Fibroblast of lung (primary cell): ENCODE measurements around the gene TACSTD2. TPM values are rescaled to one million over a fixed set of nuclear protein-coding genes. Genes with fewer than 3 reads are reported as not detected.
"Not testable (repeated sequence)": the region's sequence is repeated elsewhere in the genome, so short reads cannot be mapped to it uniquely, and the experiment has no call there.

Experiments used
- DNase-seq, 2 donors: peaks; one replicate each; pipeline versions ENCODE4 v3.0.0 to v3.0.0-alpha.2; 2010; ENCODE audit warnings: low read depth in 2 of 2
- H2AFZ ChIP-seq: 2 replicates; pipeline ENCODE4 v1.5.1; 2012; ENCODE audit warnings: low read length, control low read depth, inconsistent platforms
- H3K27ac ChIP-seq: 2 replicates; pipeline ENCODE4 v1.5.1; 2011; ENCODE audit warnings: low read length, control low read depth; ENCODE audit not compliant: insufficient read depth
- H3K27me3 ChIP-seq: 2 replicates; pipeline ENCODE4 v1.5.1; 2011; ENCODE audit warnings: mild to moderate bottlenecking, low read length; ENCODE audit not compliant: control insufficient read depth, insufficient read depth
- H3K36me3 ChIP-seq: 2 replicates; pipeline ENCODE4 v1.5.1; 2011; ENCODE audit warnings: low read length; ENCODE audit not compliant: control insufficient read depth, insufficient read depth
- H3K4me1 ChIP-seq: 2 replicates; pipeline ENCODE4 v1.5.1; 2011; ENCODE audit warnings: low read length; ENCODE audit not compliant: control insufficient read depth, insufficient read depth; ENCODE audit errors: extremely low read depth
- H3K4me2 ChIP-seq: 2 replicates; pipeline ENCODE4 v1.5.1; 2011; ENCODE audit warnings: low read length, control low read depth; ENCODE audit not compliant: insufficient read depth; ENCODE audit errors: extremely low read depth
- H3K4me3 ChIP-seq, 4 experiments: fragments of 200-600 bp in 1 of 4; sonication (generic) in 1 of 4; replicated peaks in 1 of 4; 2 replicates each; pipeline ENCODE4 v1.5.1; 2011 to 2016; ENCODE audit warnings: low read length in 4 of 4, low read depth in 3 of 4, mild to moderate bottlenecking in 3 of 4, control low read depth in 2 of 4, inconsistent platforms in 1 of 4, mixed read lengths in 1 of 4; ENCODE audit not compliant: insufficient read depth in 1 of 4; ENCODE audit errors: control extremely low read depth in 1 of 4
- H3K79me2 ChIP-seq: 2 replicates; pipeline ENCODE4 v1.5.1; 2012; ENCODE audit warnings: mild to moderate bottlenecking, low read length, inconsistent platforms; ENCODE audit not compliant: control insufficient read depth, insufficient read depth
- H3K9ac ChIP-seq: 2 replicates; pipeline ENCODE4 v1.5.1; 2011; ENCODE audit warnings: mild to moderate bottlenecking, low read length, control low read depth; ENCODE audit not compliant: insufficient read depth
- H3K9me3 ChIP-seq: 2 replicates; pipeline ENCODE4 v1.5.1; 2012; ENCODE audit warnings: low read depth, low read length; ENCODE audit not compliant: control insufficient read depth, insufficient read depth
- H4K20me1 ChIP-seq: 2 replicates; pipeline ENCODE4 v1.5.1; 2011; ENCODE audit warnings: low read length; ENCODE audit not compliant: control insufficient read depth, insufficient read depth; ENCODE audit errors: extremely low read depth
- EZH2 ChIP-seq: IDR thresholded peaks from 2 replicates; pipeline ENCODE4 v1.5.1; 2012; ENCODE audit warnings: low read length, control low read depth, mild to moderate bottlenecking; ENCODE audit errors: missing control alignments
- polyA plus RNA-seq, 2 donors: library from polyadenylated mRNA; depleted of rRNA in 1 of 2; stranded (reverse) in 1 of 2; unstranded in 1 of 2; fragments of >200 nt; gene quantifications; 2 replicates each; pipeline ENCODE4 v1.2.1, GENCODE V29; 2011 to 2012; ENCODE audit warnings: missing spikeins in 1 of 2
- total RNA-seq: library from RNA; depleted of rRNA; stranded (reverse); fragments of >200 nt; gene quantifications from 2 replicates; pipeline ENCODE4 v1.2.1, GENCODE V29; 2014
- TF ChIP-seq, protein P1 (sequence below), 2 donors: IDR thresholded peaks in 1 of 2; conservative IDR thresholded peaks in 1 of 2; 1 replicate in 1 of 2; 2 replicates in 1 of 2; pipeline ENCODE4 v1.5.1; 2011 to 2012; ENCODE audit warnings: low read length in 2 of 2, control low read depth in 1 of 2, inconsistent platforms in 1 of 2, low read depth in 1 of 2, mild to moderate bottlenecking in 1 of 2

The TACSTD2 gene
- total and polyA plus RNA-seq, 2 donors (not counting 1 experiment from before 2014, with no cell fraction given), result 0.17 to 0.22 TPM

DNA sequence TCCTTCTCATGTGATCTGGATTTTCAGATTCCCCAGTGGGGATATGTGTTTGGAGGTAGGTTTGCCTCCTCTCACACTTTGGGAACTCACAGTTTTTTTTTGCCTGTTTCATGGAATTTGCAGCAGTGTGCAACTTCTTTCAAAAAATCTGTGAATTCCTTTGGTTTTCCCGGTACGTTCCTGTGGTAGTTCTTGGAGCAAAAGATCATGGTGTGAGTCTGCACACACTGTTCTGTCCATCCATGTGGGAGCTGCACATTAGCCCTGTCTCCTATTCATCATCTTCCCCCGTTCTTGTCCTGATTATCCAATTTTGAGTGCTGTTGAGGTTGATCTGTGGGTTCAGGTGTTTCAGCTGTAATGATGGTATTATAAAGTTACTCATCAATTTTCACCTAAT is 30.3 kb upstream of the TACSTD2 start:
- TF ChIP-seq, protein P1, sequence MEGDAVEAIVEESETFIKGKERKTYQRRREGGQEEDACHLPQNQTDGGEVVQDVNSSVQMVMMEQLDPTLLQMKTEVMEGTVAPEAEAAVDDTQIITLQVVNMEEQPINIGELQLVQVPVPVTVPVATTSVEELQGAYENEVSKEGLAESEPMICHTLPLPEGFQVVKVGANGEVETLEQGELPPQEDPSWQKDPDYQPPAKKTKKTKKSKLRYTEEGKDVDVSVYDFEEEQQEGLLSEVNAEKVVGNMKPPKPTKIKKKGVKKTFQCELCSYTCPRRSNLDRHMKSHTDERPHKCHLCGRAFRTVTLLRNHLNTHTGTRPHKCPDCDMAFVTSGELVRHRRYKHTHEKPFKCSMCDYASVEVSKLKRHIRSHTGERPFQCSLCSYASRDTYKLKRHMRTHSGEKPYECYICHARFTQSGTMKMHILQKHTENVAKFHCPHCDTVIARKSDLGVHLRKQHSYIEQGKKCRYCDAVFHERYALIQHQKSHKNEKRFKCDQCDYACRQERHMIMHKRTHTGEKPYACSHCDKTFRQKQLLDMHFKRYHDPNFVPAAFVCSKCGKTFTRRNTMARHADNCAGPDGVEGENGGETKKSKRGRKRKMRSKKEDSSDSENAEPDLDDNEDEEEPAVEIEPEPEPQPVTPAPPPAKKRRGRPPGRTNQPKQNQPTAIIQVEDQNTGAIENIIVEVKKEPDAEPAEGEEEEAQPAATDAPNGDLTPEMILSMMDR (conservative IDR thresholded peaks at IDR 0.05 in 1 of 2, IDR thresholded peaks at IDR 0.05 in 1 of 2; ENCODE audit: low read depth in 1 of 2, low read length in 2 of 2), result no peak
- TF ChIP-seq EZH2, result no peak

DNA sequence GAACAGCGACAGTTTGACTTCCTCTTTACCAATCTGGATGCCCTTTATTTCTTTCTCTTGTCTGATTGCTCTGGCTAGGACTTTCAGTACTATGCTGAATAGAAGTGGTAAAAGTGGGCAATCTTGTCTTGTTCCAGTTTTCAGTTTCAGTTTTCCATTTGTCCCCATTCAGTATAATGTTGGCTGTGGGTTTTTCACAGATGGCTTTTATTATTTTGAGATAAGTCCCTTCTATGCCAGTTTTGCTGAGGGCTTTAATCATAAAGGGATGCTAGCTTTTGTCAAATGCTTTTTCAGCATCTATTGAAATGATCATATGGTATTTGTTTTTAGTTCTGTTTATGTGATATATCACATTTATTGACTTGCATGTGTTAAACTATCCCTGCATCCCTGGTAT is 24.9 kb upstream of the TACSTD2 start:
- not testable (repeated sequence) for H4K20me1 ChIP-seq, H2AFZ ChIP-seq, H3K4me3 ChIP-seq, H3K4me2 ChIP-seq, H3K36me3 ChIP-seq, H3K9me3 ChIP-seq, H3K9ac ChIP-seq, H3K4me1 ChIP-seq, H3K27ac ChIP-seq, DNase-seq, H3K79me2 ChIP-seq, H3K27me3 ChIP-seq

More for the DNA sequence above, 30.3 kb upstream of the TACSTD2 start:
- Histone ChIP-seq H3K4me2 (no peak overlapping the region), H4K20me1 (no peaks in the 10 kb centered on the region), H3K9ac (no peak overlapping the region), H3K4me3 (no peak overlapping the region), H3K9me3 (no peaks in the 10 kb centered on the region), H3K4me1 (no peaks in the 10 kb centered on the region), H3K27ac (no peak overlapping the region), H2AFZ (no peak overlapping the region), H3K27me3 (no peaks in the 10 kb centered on the region), H3K36me3 (no peaks in the 10 kb centered on the region), H3K79me2 (no peaks in the 10 kb centered on the region)
- peak in 1 of 2 donors; percentile 72 for DNase-seq

DNA sequence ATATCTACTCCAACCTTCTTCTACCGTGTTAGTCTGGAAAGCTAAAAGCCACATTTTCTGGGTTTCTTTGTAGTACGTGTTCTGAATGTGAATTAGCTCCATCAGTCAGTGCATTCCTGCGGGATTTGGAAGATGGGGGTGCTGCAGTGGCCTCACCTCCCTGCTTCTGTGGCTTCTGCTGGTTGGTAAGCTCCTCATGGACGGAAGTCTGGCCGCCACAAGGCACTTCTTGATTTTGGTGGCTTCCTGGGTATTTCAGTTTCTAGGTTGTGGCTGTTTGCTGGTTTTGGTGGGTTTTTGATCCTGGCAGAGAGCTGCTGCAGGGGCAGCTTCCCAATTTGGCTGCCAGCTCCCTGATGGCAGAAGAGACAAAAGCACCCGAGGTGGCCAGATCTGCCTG is 20.9 kb upstream of the TACSTD2 start:
- Histone ChIP-seq H3K4me1 (peaks cover 3% of the 10 kb centered on the region), H2AFZ (no peak overlapping the region), H3K9me3 (no peaks in the 10 kb centered on the region), H3K27me3 (peaks cover 5% of the 10 kb centered on the region), H3K27ac (no peak overlapping the region), H3K9ac (no peak overlapping the region), H3K36me3 (no peaks in the 10 kb centered on the region), H4K20me1 (no peaks in the 10 kb centered on the region), H3K79me2 (no peaks in the 10 kb centered on the region), H3K4me2 (no peak overlapping the region), H3K4me3 (no peak overlapping the region)
- TF ChIP-seq EZH2, result no peak
- TF ChIP-seq, protein P1 (conservative IDR thresholded peaks at IDR 0.05 in 1 of 2, IDR thresholded peaks at IDR 0.05 in 1 of 2; ENCODE audit: low read depth in 1 of 2, low read length in 2 of 2), result no peak
- DNase-seq, result peak in 1 of 2 donors; percentile 61
